HFF-Myc (cell line): ENCODE measurements around the gene NAALADL2.

Experiments
- DNase-seq: peaks from one replicate; pipeline ENCODE4 v3.0.0-alpha.2; 2011; ENCODE audit warnings: low read depth; ENCODE audit errors: extremely low read depth
- H3K4me3 ChIP-seq: replicated peaks from 2 replicates; pipeline ENCODE4 v1.5.1; 2011; ENCODE audit warnings: low read depth, mild to moderate bottlenecking, control low read depth, low read length
- CTCF ChIP-seq: IDR thresholded peaks from 2 replicates; pipeline ENCODE4 v1.5.1; 2012; ENCODE audit warnings: mild to moderate bottlenecking, low read depth, low read length, control low read depth; ENCODE audit errors: missing control alignments

Gene NAALADL2

GRCh38 chr3:175179055-175179454, 319.9 kb downstream of the NAALADL2 start:
- no peak overlapping the region for H3K4me3 ChIP-seq
- no peak for TF ChIP-seq CTCF

GRCh38 chr3:175184392-175184791, 325.3 kb downstream of the NAALADL2 start:
- no peak for DNase-seq
- H3K4me3 ChIP-seq = no peak overlapping the region
- no peak for TF ChIP-seq CTCF

More at GRCh38 chr3:175179055-175179454, 319.9 kb downstream of the NAALADL2 start:
- no peak for DNase-seq

GRCh38 chr3:175185903-175186302, 326.8 kb downstream of the NAALADL2 start:
- DNase-seq = no peak
- no peak for TF ChIP-seq CTCF
- H3K4me3 ChIP-seq = no peak overlapping the region

GRCh38 chr3:175186511-175186910, 327.4 kb downstream of the NAALADL2 start:
- no peak for DNase-seq
- H3K4me3 ChIP-seq = no peak overlapping the region
- no peak for TF ChIP-seq CTCF

- no peak for TF ChIP-seq CTCF
Observed at GRCh38 chr3:175187586-175187985, 328.5 kb downstream of the NAALADL2 start.

GRCh38 chr3:175192536-175192935, 333.4 kb downstream of the NAALADL2 start:
- no peak overlapping the region for H3K4me3 ChIP-seq
- TF ChIP-seq CTCF = no peak
- DNase-seq = no peak

More at GRCh38 chr3:175187586-175187985, 328.5 kb downstream of the NAALADL2 start:
- DNase-seq = no peak
- no peak overlapping the region for H3K4me3 ChIP-seq
